HepG2 (cell line): ENCODE results near the gene SDC1. TPM values are rescaled to one million over a fixed set of nuclear protein-coding genes. Genes with fewer than 3 reads are reported as not detected.

ENCODE experiments used
- ETV6 ChIP-seq: sonication (generic); formaldehyde crosslinking; conservative IDR thresholded peaks from 2 replicates; pipeline ENCODE4 v1.4.0; 2020; ENCODE audit warnings: missing genetic modification reagents
- FOXJ3 ChIP-seq: sonication (generic); formaldehyde crosslinking; IDR thresholded peaks from 2 replicates; pipeline ENCODE4 v1.4.0; 2020; ENCODE audit warnings: missing genetic modification reagents, mild to moderate bottlenecking, borderline replicate concordance
- HOXA9 ChIP-seq: sonication (generic); formaldehyde crosslinking; IDR thresholded peaks from 2 replicates; pipeline ENCODE4 v1.8.1; 2022; ENCODE audit warnings: missing genetic modification reagents, mild to moderate bottlenecking, moderate library complexity, borderline replicate concordance
- KDM2A ChIP-seq: sonication (generic); formaldehyde crosslinking; IDR thresholded peaks from 2 replicates; pipeline ENCODE4 v1.4.0; 2020; ENCODE audit warnings: low read depth, missing genetic modification reagents, borderline replicate concordance
- KMT2A ChIP-seq: sonication (generic); formaldehyde crosslinking; IDR thresholded peaks from 2 replicates; pipeline ENCODE4 v1.4.0; 2020; ENCODE audit warnings: missing genetic modification reagents
- REXO4 ChIP-seq: sonication (generic); formaldehyde crosslinking; IDR thresholded peaks from 2 replicates; pipeline ENCODE4 v1.8.0; 2022; ENCODE audit warnings: missing genetic modification reagents, mild to moderate bottlenecking, borderline replicate concordance
- RNF2 ChIP-seq: fragments of 450-650 bp; conservative IDR thresholded peaks from 2 replicates; pipeline ENCODE4 v1.6.1; 2016; ENCODE audit warnings: low read depth
- SAP130 ChIP-seq: IDR thresholded peaks from 2 replicates; pipeline ENCODE4 v1.6.1; 2016; ENCODE audit warnings: low read depth
- STAG1 ChIP-seq: sonication (generic); formaldehyde crosslinking; IDR thresholded peaks from 2 replicates; pipeline ENCODE4 v1.4.0; 2020; ENCODE audit warnings: missing genetic modification reagents
- TAF15 ChIP-seq: fragments of 200-400 bp; formaldehyde crosslinking; IDR thresholded peaks from one replicate; pipeline ENCODE4 v1.6.1; 2018; ENCODE audit warnings: mild to moderate bottlenecking, low read depth, low read length; ENCODE audit not compliant: poor library complexity, severe bottlenecking
- TRIM24 ChIP-seq: sonication (generic); formaldehyde crosslinking; IDR thresholded peaks from 2 replicates; pipeline ENCODE4 v1.8.0; 2022; ENCODE audit warnings: mild to moderate bottlenecking, missing genetic modification reagents
- ZNF335 ChIP-seq: sonication (generic); formaldehyde crosslinking; IDR thresholded peaks from 2 replicates; pipeline ENCODE4 v1.4.0; 2020; ENCODE audit warnings: missing genetic modification reagents
- ZNF337 ChIP-seq: sonication (generic); formaldehyde crosslinking; IDR thresholded peaks from 2 replicates; pipeline ENCODE4 v1.5.1; 2020; ENCODE audit warnings: missing genetic modification reagents, low read depth, mild to moderate bottlenecking, borderline replicate concordance
- ZNF430 ChIP-seq: sonication (generic); formaldehyde crosslinking; IDR thresholded peaks from 2 replicates; pipeline ENCODE4 v1.9.0; 2021; ENCODE audit warnings: mild to moderate bottlenecking, missing genetic modification reagents
- ZNF431 ChIP-seq: sonication (generic); formaldehyde crosslinking; IDR thresholded peaks from 2 replicates; pipeline ENCODE4 v1.9.0; 2022; ENCODE audit warnings: missing genetic modification reagents, low read depth, mild to moderate bottlenecking, borderline replicate concordance
- ZNF772 ChIP-seq: sonication (generic); formaldehyde crosslinking; IDR thresholded peaks from 2 replicates; pipeline ENCODE4 v1.5.0; 2020; ENCODE audit warnings: mild to moderate bottlenecking, missing genetic modification reagents
- polyA plus RNA-seq, 8 experiments: library from polyadenylated mRNA; depleted of rRNA in 3 of 8; stranded (reverse) in 7 of 8; unstranded in 1 of 8; fragments of >200 nt; fragmentation: Illumina TruSeq in 4 of 8; extraction: Trizol in 4 of 8; gene quantifications; 2 replicates each; pipeline versions ENCODE4 v1.2.1 to v1.2.3, GENCODE V29; 2011 to 2016; ENCODE audit warnings: low read depth in 4 of 8, missing spikeins in 1 of 8, mixed read lengths in 1 of 8; ENCODE audit not compliant: insufficient read depth in 1 of 8
- total RNA-seq, 5 experiments: library from RNA; depleted of rRNA; stranded (reverse); fragments of >200 nt; fragmentation: Illumina TruSeq; extraction: Trizol; gene quantifications; 2 replicates each; pipeline ENCODE4 v1.2.3, GENCODE V29; 2016; ENCODE audit warnings: low read depth in 1 of 5
- TF ChIP-seq, protein P1 (sequence below): sonication (generic); formaldehyde crosslinking; conservative IDR thresholded peaks from 2 replicates; pipeline ENCODE4 v1.4.0; 2020; ENCODE audit warnings: missing genetic modification reagents
- TF ChIP-seq, protein P2 (sequence below): sonication (generic); formaldehyde crosslinking; IDR thresholded peaks from 2 replicates; pipeline ENCODE4 v1.5.0; 2020; ENCODE audit warnings: missing genetic modification reagents
- TF ChIP-seq, protein P3 (sequence below): sonication (generic); formaldehyde crosslinking; IDR thresholded peaks from 2 replicates; pipeline ENCODE4 v1.4.0; 2020; ENCODE audit warnings: missing genetic modification reagents, borderline replicate concordance
- TF ChIP-seq, protein P4 (sequence below): sonication (generic); formaldehyde crosslinking; IDR thresholded peaks from 2 replicates; pipeline ENCODE4 v1.8.1; 2023; ENCODE audit warnings: missing genetic modification reagents, mild to moderate bottlenecking, borderline replicate concordance

The SDC1 gene
- total and polyA plus RNA-seq, 2 of the 13 experiments (the other 11 are each of a cell fraction or from before 2014, with no cell fraction given), result 108 to 119 TPM

DNA sequence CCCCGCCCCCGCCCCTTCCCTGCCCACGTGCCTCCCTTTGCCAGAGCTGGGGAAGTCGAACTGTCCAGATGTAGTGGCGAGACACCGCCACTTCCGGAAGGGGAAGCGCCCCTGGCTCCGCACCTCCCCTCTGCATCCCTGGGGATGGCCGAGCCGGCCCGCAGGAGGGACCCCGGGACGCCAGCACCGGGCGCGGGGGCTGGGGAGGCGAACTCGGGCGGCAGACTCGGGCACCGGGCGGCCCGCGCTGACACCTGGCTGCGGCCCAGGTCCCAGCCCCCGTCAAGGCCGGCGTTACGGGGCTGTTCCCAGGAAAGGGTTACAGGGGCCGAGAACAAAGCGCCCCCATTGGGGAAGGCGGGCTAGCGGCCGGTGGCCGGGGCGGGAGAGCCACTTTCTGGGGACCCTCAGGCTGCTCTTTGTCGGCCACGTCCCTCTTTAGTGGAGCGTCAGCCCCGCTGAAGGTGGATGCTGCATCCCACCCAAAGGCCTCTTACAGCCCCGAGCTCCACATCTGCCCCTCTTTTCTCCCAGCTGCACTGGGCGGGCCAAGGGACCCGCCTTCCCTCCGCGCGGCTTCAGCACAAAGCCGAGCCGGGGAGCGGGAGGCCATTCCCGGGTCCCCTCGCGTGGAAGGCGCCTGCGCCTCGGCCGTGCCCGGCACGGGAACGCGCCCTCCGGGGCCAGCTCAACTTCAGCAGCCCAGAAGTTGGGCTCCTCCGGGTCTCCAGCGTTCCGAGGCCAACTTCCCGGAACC, 1.3 kb downstream of the SDC1 start (continued):
- TF ChIP-seq STAG1 (peak; percentile 34; the same call in 1 of the 2 replicates), ZNF431 (CRISPR knock-in tag) (no peak), SAP130 (CRISPR knock-in tag) (peak; percentile 54; the same call in 1 of the 2 replicates), RNF2 (no peak), HOXA9 (CRISPR knock-in tag) (no peak), KMT2A (CRISPR knock-in tag) (no peak; the same call in 1 of the 2 replicates), TRIM24 (CRISPR knock-in tag) (no peak), KDM2A (CRISPR knock-in tag) (no peak; the same call in 1 of the 2 replicates), ETV6 (no peak; the same call in 1 of the 2 replicates), FOXJ3 (no peak), TAF15 (no peak), REXO4 (CRISPR knock-in tag) (no peak), ZNF772 (CRISPR knock-in tag) (no peak), ZNF430 (CRISPR knock-in tag) (no peak), ZNF335 (CRISPR knock-in tag) (no peak), ZNF337 (CRISPR knock-in tag) (peak; percentile 70; the same call in 1 of the 2 replicates)
- TF ChIP-seq, protein P1, sequence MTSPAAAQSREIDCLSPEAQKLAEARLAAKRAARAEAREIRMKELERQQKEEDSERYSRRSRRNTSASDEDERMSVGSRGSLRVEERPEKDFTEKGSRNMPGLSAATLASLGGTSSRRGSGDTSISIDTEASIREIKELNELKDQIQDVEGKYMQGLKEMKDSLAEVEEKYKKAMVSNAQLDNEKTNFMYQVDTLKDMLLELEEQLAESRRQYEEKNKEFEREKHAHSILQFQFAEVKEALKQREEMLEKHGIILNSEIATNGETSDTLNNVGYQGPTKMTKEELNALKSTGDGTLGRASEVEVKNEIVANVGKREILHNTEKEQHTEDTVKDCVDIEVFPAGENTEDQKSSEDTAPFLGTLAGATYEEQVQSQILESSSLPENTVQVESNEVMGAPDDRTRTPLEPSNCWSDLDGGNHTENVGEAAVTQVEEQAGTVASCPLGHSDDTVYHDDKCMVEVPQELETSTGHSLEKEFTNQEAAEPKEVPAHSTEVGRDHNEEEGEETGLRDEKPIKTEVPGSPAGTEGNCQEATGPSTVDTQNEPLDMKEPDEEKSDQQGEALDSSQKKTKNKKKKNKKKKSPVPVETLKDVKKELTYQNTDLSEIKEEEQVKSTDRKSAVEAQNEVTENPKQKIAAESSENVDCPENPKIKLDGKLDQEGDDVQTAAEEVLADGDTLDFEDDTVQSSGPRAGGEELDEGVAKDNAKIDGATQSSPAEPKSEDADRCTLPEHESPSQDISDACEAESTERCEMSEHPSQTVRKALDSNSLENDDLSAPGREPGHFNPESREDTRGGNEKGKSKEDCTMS (CRISPR knock-in tag), result no peak
- TF ChIP-seq, protein P2, sequence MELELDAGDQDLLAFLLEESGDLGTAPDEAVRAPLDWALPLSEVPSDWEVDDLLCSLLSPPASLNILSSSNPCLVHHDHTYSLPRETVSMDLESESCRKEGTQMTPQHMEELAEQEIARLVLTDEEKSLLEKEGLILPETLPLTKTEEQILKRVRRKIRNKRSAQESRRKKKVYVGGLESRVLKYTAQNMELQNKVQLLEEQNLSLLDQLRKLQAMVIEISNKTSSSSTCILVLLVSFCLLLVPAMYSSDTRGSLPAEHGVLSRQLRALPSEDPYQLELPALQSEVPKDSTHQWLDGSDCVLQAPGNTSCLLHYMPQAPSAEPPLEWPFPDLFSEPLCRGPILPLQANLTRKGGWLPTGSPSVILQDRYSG, result no peak
- TF ChIP-seq, protein P3, sequence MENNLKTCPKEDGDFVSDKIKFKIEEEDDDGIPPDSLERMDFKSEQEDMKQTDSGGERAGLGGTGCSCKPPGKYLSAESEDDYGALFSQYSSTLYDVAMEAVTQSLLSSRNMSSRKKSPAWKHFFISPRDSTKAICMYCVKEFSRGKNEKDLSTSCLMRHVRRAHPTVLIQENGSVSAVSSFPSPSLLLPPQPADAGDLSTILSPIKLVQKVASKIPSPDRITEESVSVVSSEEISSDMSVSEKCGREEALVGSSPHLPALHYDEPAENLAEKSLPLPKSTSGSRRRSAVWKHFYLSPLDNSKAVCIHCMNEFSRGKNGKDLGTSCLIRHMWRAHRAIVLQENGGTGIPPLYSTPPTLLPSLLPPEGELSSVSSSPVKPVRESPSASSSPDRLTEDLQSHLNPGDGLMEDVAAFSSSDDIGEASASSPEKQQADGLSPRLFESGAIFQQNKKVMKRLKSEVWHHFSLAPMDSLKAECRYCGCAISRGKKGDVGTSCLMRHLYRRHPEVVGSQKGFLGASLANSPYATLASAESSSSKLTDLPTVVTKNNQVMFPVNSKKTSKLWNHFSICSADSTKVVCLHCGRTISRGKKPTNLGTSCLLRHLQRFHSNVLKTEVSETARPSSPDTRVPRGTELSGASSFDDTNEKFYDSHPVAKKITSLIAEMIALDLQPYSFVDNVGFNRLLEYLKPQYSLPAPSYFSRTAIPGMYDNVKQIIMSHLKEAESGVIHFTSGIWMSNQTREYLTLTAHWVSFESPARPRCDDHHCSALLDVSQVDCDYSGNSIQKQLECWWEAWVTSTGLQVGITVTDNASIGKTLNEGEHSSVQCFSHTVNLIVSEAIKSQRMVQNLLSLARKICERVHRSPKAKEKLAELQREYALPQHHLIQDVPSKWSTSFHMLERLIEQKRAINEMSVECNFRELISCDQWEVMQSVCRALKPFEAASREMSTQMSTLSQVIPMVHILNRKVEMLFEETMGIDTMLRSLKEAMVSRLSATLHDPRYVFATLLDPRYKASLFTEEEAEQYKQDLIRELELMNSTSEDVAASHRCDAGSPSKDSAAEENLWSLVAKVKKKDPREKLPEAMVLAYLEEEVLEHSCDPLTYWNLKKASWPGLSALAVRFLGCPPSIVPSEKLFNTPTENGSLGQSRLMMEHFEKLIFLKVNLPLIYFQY, result 0 out of 2 replicates have a peak, but pooled peaks have one; percentile 12
- TF ChIP-seq, protein P4, sequence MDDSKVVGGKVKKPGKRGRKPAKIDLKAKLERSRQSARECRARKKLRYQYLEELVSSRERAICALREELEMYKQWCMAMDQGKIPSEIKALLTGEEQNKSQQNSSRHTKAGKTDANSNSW (CRISPR knock-in tag), result no peak; the same call in 1 of the 2 replicates
